GM12892 (cell line): ENCODE data around the gene CTDNEP1.

Experiments
- DNase-seq: peaks from one replicate; pipeline ENCODE4 v3.0.0; 2011; ENCODE audit not compliant: insufficient read length
- FAIRE-seq: peaks from 2 replicates; lab custom pipeline; 2011; peaks lifted over from hg19 to GRCh38; lab: Jason Lieb, UNC
- POLR2A ChIP-seq: IDR thresholded peaks from 2 replicates; pipeline ENCODE4 v1.6.1; 2011; ENCODE audit warnings: low read depth, low read length, control low read depth
- POLR2AphosphoS5 ChIP-seq: IDR thresholded peaks from 2 replicates; pipeline ENCODE4 v1.6.1; 2011; ENCODE audit warnings: low read depth, low read length, control low read depth
- TAF1 ChIP-seq: IDR thresholded peaks from 2 replicates; pipeline ENCODE4 v1.6.1; 2011; ENCODE audit warnings: low read depth, mild to moderate bottlenecking, control low read depth, low read length, borderline replicate concordance

The CTDNEP1 gene

GRCh38 chr17:7216242-7217112, 35.1 kb downstream of the CTDNEP1 start:
- TF ChIP-seq POLR2A = no peak
- no peak for TF ChIP-seq TAF1
- TF ChIP-seq POLR2AphosphoS5 = no peak

GRCh38 chr17:7215652-7216180, 35.8 kb downstream of the CTDNEP1 start:
- FAIRE-seq (no peak), DNase-seq (no peak)
- TF ChIP-seq POLR2A (no peak), TAF1 (no peak), POLR2AphosphoS5 (no peak)

More at GRCh38 chr17:7216242-7217112, 35.1 kb downstream of the CTDNEP1 start:
- DNase-seq (no peak), FAIRE-seq (no peak)

- FAIRE-seq (no peak), DNase-seq (no peak)
- TF ChIP-seq TAF1 (no peak), POLR2A (no peak), POLR2AphosphoS5 (no peak)
These were observed 36.3 kb downstream of the CTDNEP1 start for GRCh38 chr17:7215136-7215638.

GRCh38 chr17:7214300-7215135, 37.0 kb downstream of the CTDNEP1 start:
- TF ChIP-seq POLR2AphosphoS5 (no peak), TAF1 (no peak), POLR2A (no peak)
- FAIRE-seq (peak; percentile 100), DNase-seq (peak; percentile 96)

- TF ChIP-seq TAF1 = no peak
- no peak for TF ChIP-seq POLR2AphosphoS5
- no peak for TF ChIP-seq POLR2A
- no peak for FAIRE-seq
- no peak for DNase-seq
These were observed 37.6 kb downstream of the CTDNEP1 start for GRCh38 chr17:7213895-7214299.

- TF ChIP-seq POLR2AphosphoS5 = no peak
- TF ChIP-seq TAF1 = no peak
- no peak for TF ChIP-seq POLR2A
- no peak for FAIRE-seq
These were observed 39.9 kb downstream of the CTDNEP1 start for GRCh38 chr17:7211491-7212273.

GRCh38 chr17:7208754-7209460, 42.6 kb downstream of the CTDNEP1 start:
- FAIRE-seq (no peak), DNase-seq (no peak)
- TF ChIP-seq TAF1 (no peak), POLR2AphosphoS5 (no peak), POLR2A (no peak)

More at GRCh38 chr17:7211491-7212273, 39.9 kb downstream of the CTDNEP1 start:
- no peak for DNase-seq

- FAIRE-seq = no peak
- DNase-seq = no peak
- no peak for TF ChIP-seq POLR2AphosphoS5
- no peak for TF ChIP-seq POLR2A
- TF ChIP-seq TAF1 = no peak
These were observed 43.4 kb downstream of the CTDNEP1 start for GRCh38 chr17:7208027-7208571.

- no peak for DNase-seq
- TF ChIP-seq POLR2A (no peak), TAF1 (no peak), POLR2AphosphoS5 (no peak)
- no peak for FAIRE-seq
These were observed 44.2 kb downstream of the CTDNEP1 start for GRCh38 chr17:7207120-7208001.

GRCh38 chr17:7205561-7205960, 46.0 kb downstream of the CTDNEP1 start:
- TF ChIP-seq POLR2A (no peak), POLR2AphosphoS5 (no peak), TAF1 (no peak)
- DNase-seq (no peak), FAIRE-seq (peak; percentile 50)
